Suprapubic skin (tissue), 4 donors: ENCODE measurements around the gene CALML6. TPM values are rescaled to one million over a fixed set of nuclear protein-coding genes. Genes with fewer than 3 reads are reported as not detected.

Experiments used
- DNase-seq, 2 donors: peaks; one replicate each; pipeline ENCODE4 v3.0.0-alpha.2; 2019; ENCODE audit warnings: low spot score in 2 of 2
- H3K27ac ChIP-seq: fragments of 200-600 bp; sonication (generic); one replicate; pipeline ENCODE4 v1.5.1; 2019
- H3K27me3 ChIP-seq: fragments of 200-600 bp; sonication (generic); one replicate; pipeline ENCODE4 v1.5.1; 2019
- H3K36me3 ChIP-seq: fragments of 200-600 bp; sonication (generic); one replicate; pipeline ENCODE4 v1.5.1; 2019
- H3K4me1 ChIP-seq: fragments of 200-600 bp; sonication (generic); one replicate; pipeline ENCODE4 v1.5.1; 2019
- H3K4me3 ChIP-seq: fragments of 200-600 bp; sonication (generic); one replicate; pipeline ENCODE4 v1.5.1; 2019; ENCODE audit warnings: mild to moderate bottlenecking
- H3K9me3 ChIP-seq: fragments of 200-600 bp; sonication (generic); one replicate; pipeline ENCODE4 v1.5.1; 2019
- EP300 ChIP-seq: sonication (generic); formaldehyde crosslinking; IDR thresholded peaks from one replicate; pipeline ENCODE4 v1.6.1; 2017; ENCODE audit warnings: antibody characterized with exemption
- POLR2A ChIP-seq, 2 donors: fragments of 450-650 bp; IDR thresholded peaks; one replicate each; pipeline ENCODE4 v1.6.1; 2017; ENCODE audit warnings: antibody characterized with exemption in 2 of 2, mild to moderate bottlenecking in 2 of 2, moderate library complexity in 2 of 2
- POLR2AphosphoS5 ChIP-seq, 3 donors: sonication (generic); formaldehyde crosslinking; IDR thresholded peaks; one replicate each; pipeline ENCODE4 v1.6.1; 2017; ENCODE audit warnings: antibody characterized with exemption in 3 of 3
- WGBS: methylation state at CpG from one replicate; pipeline ENCODE4 v1.1.5; 2018; 5-methylcytosine and 5-hydroxymethylcytosine counted together
- total RNA-seq, 4 donors: library from RNA; depleted of rRNA; stranded (reverse); fragments of >200 nt; gene quantifications; one replicate each; pipeline ENCODE4 v1.1.0, GENCODE V29; 2016
- TF ChIP-seq, protein P1 (sequence below), 2 donors: fragments of 200-600 bp in 1 of 2; fragments of 450-650 bp in 1 of 2; sonication (generic) in 1 of 2; IDR thresholded peaks; one replicate each; pipeline ENCODE4 v1.5.1; 2016 to 2019; ENCODE audit warnings: antibody characterized with exemption in 2 of 2, mild to moderate bottlenecking in 1 of 2, moderate library complexity in 1 of 2

The CALML6 gene
- total RNA-seq, 4 donors from 2014 or later: 0.30 to 3.3 (median 0.81) TPM; not detected in 1

- no peaks in the 10 kb centered on the region for H3K9me3 ChIP-seq
- TF ChIP-seq POLR2A (IDR thresholded peaks at IDR 0.05): no peak
- TF ChIP-seq POLR2AphosphoS5 (IDR thresholded peaks at IDR 0.05): no peak
- TF ChIP-seq, protein P1, sequence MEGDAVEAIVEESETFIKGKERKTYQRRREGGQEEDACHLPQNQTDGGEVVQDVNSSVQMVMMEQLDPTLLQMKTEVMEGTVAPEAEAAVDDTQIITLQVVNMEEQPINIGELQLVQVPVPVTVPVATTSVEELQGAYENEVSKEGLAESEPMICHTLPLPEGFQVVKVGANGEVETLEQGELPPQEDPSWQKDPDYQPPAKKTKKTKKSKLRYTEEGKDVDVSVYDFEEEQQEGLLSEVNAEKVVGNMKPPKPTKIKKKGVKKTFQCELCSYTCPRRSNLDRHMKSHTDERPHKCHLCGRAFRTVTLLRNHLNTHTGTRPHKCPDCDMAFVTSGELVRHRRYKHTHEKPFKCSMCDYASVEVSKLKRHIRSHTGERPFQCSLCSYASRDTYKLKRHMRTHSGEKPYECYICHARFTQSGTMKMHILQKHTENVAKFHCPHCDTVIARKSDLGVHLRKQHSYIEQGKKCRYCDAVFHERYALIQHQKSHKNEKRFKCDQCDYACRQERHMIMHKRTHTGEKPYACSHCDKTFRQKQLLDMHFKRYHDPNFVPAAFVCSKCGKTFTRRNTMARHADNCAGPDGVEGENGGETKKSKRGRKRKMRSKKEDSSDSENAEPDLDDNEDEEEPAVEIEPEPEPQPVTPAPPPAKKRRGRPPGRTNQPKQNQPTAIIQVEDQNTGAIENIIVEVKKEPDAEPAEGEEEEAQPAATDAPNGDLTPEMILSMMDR (IDR thresholded peaks at IDR 0.05): no peak
- no peak for TF ChIP-seq EP300
- H3K4me1 ChIP-seq: peaks cover 3% of the 10 kb centered on the region
- no peaks in the 10 kb centered on the region for H3K36me3 ChIP-seq
- WGBS: 69% methylated on average over 16 of the region's 16 CpGs
- H3K27me3 ChIP-seq: peaks cover 56% of the 10 kb centered on the region
- DNase-seq: no peak
- no peak overlapping the region for H3K27ac ChIP-seq
- no peak overlapping the region for H3K4me3 ChIP-seq
Measured at GRCh38 chr1:1937549-1938275, 22.7 kb downstream of the CALML6 start.

DNA sequence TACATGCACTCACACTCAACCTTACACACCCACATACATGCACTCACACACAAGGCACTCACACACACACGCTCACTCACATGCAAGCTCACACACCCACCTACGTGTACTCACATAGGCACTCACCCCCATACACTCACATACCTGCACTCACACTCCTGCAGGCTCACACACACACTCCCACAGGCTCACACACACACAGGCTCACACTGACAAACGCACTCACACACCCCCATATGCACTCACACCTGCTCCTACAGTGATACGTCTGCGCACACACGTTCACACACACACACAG is 23.2 kb downstream of the CALML6 start:
- Histone ChIP-seq H3K9me3 (no peaks in the 10 kb centered on the region), H3K36me3 (no peaks in the 10 kb centered on the region), H3K4me3 (no peak overlapping the region), H3K4me1 (peaks cover 9% of the 10 kb centered on the region), H3K27ac (no peak overlapping the region), H3K27me3 (peaks cover 58% of the 10 kb centered on the region)
- TF ChIP-seq, protein P1 (IDR thresholded peaks at IDR 0.05): no peak
- no peak for TF ChIP-seq EP300
- TF ChIP-seq POLR2A (IDR thresholded peaks at IDR 0.05): no peak
- no peak for TF ChIP-seq POLR2AphosphoS5 (IDR thresholded peaks at IDR 0.05)
- WGBS: 81% methylated on average over 6 of the region's 6 CpGs
- DNase-seq: no peak

- H3K27ac ChIP-seq: no peak overlapping the region
- no peaks in the 10 kb centered on the region for H3K9me3 ChIP-seq
- no peak overlapping the region for H3K4me3 ChIP-seq
- H3K36me3 ChIP-seq: no peaks in the 10 kb centered on the region
- whole genome bisulfite sequencing: 84% methylated on average over 22 of the region's 24 CpGs
- DNase-seq: no peak
- TF ChIP-seq, protein P1 (IDR thresholded peaks at IDR 0.05): no peak
- TF ChIP-seq EP300 (no peak), POLR2A (IDR thresholded peaks at IDR 0.05) (no peak), POLR2AphosphoS5 (IDR thresholded peaks at IDR 0.05) (no peak)
- H3K27me3 ChIP-seq: peaks cover 58% of the 10 kb centered on the region
- H3K4me1 ChIP-seq: peaks cover 14% of the 10 kb centered on the region
Measured at GRCh38 chr1:1938613-1939295, 23.7 kb downstream of the CALML6 start.

DNA sequence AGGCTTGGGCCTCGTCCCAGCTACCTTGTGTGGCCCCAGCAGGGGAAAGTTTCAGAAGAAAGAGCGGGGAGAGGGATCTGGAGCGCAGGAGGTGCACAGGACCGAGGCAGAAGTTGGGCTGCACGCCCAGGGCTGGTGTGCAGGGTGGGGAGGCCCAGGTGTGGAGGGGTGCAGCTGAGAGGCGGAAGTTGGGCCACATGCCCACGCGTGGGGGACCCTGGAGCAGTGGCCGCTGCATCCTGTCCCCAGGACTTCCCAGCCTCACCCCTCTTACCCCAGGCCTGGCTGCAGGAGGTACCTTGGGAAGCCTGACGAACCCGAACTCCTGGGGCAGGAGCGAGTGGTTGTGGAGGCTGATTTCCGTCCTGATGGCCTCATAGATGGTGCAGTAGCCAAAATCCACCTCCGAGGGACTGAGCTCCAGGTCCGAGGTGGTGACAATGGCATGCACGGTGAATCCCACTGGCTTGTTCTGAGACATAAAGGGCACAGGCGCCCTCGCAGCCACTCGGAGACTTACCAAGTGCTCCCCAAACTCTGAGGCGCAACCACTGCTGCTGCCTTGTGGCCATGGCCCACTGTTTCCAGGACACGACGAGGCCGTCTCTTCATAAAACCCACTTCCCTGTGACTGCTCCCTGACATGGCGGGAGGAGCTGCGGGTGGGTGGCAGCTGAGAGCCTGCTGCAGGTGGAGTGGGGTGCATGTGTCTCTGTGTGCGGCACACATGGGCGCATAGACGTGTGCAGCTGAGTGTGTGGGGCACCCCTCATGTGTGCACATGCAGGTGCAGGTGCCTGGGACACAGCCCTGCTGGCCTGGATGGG is 24.4 kb downstream of the CALML6 start:
- DNase-seq: no peak
- Histone ChIP-seq H3K4me3 (no peak overlapping the region), H3K27ac (no peak overlapping the region), H3K36me3 (no peaks in the 10 kb centered on the region), H3K4me1 (peaks cover 21% of the 10 kb centered on the region), H3K27me3 (peaks cover 58% of the 10 kb centered on the region), H3K9me3 (no peaks in the 10 kb centered on the region)
- WGBS: 85% methylated on average over 9 of the region's 28 CpGs
- TF ChIP-seq POLR2A (IDR thresholded peaks at IDR 0.05): no peak

DNA sequence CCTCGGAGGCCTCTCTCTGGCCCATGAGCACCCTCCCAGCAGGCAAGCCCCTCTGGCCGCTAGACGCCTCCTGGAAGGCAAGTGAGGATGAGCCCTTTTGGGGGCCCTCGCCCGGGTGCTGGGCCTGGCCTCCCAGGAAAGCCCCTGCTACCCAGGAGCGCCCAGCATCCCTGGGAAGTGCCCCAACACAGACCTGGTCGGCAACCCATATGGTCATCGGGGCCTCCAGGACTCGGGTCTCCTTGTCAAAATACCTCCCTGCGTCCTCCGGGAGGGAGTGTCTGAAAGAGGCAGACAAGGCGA is 25.0 kb downstream of the CALML6 start:
- Histone ChIP-seq H3K36me3 (no peaks in the 10 kb centered on the region), H3K4me1 (peaks cover 21% of the 10 kb centered on the region), H3K27ac (no peak overlapping the region), H3K4me3 (no peak overlapping the region), H3K9me3 (no peaks in the 10 kb centered on the region), H3K27me3 (peaks cover 58% of the 10 kb centered on the region)
- DNase-seq: no peak
- no peak for TF ChIP-seq POLR2AphosphoS5 (IDR thresholded peaks at IDR 0.05)
- TF ChIP-seq POLR2A (IDR thresholded peaks at IDR 0.05): no peak
- TF ChIP-seq, protein P1 (IDR thresholded peaks at IDR 0.05): no peak
- no peak for TF ChIP-seq EP300
- 87% methylated on average over 5 of the region's 12 CpGs for WGBS
